Sigmoid colon (tissue), 4 donors: ENCODE measurements around the gene RBM47.
A peak's percentile ranks its signal among the peaks of the same experiment; 100 is the strongest.

Experiments
- CTCF ChIP-seq, 4 experiments: fragments of 450-650 bp in 3 of 4; fragments of 200-600 bp in 1 of 4; IDR thresholded peaks; one replicate each; pipeline ENCODE4 v1.5.1; 2016 to 2019; ENCODE audit warnings: antibody characterized with exemption in 4 of 4, mild to moderate bottlenecking in 3 of 4, moderate library complexity in 2 of 4
- EP300 ChIP-seq, 4 donors: sonication (generic); formaldehyde crosslinking; IDR thresholded peaks; one replicate each; pipeline ENCODE4 v1.6.1; 2017; ENCODE audit warnings: antibody characterized with exemption in 4 of 4
- POLR2A ChIP-seq, 2 donors: fragments of 450-650 bp; IDR thresholded peaks; one replicate each; pipeline ENCODE4 v1.6.1; 2016; ENCODE audit warnings: antibody characterized with exemption in 2 of 2, mild to moderate bottlenecking in 2 of 2, moderate library complexity in 2 of 2
- POLR2AphosphoS5 ChIP-seq, 4 donors: sonication (generic); formaldehyde crosslinking; IDR thresholded peaks; one replicate each; pipeline ENCODE4 v1.6.1; 2017; ENCODE audit warnings: antibody characterized with exemption in 4 of 4

GRCh38 chr4:40395908-40396793 is 233.5 kb downstream of the RBM47 start:
- no peak for TF ChIP-seq CTCF (IDR thresholded peaks at IDR 0.05)
- no peak for TF ChIP-seq POLR2A (IDR thresholded peaks at IDR 0.05)
- peak in 1 of 4 donors; percentile 21 for TF ChIP-seq POLR2AphosphoS5 (IDR thresholded peaks at IDR 0.05)
- TF ChIP-seq EP300 (IDR thresholded peaks at IDR 0.05) = no peak
